NOMO-1 (cell line): ENCODE measurements around the gene DDX17.

Experiments used
- DNase-seq, 2 experiments: peaks; one replicate each; lab custom pipeline; 2025; ENCODE audit not compliant: unreplicated experiment in 2 of 2; lab: John Stamatoyannopoulos, UW

Gene DDX17

GRCh38 chr22:38451404-38451803 lies 54.7 kb downstream of the DDX17 start:
- DNase-seq, result no peak

- no peak for DNase-seq
These were observed 55.8 kb downstream of the DDX17 start for GRCh38 chr22:38450234-38450797.

GRCh38 chr22:38449776-38450175 lies 56.3 kb downstream of the DDX17 start:
- no peak for DNase-seq

GRCh38 chr22:38448945-38449745 lies 57.0 kb downstream of the DDX17 start:
- DNase-seq, result no peak

- no peak for DNase-seq
These were observed 60.0 kb downstream of the DDX17 start for GRCh38 chr22:38446018-38446601.

- no peak for DNase-seq
These were observed 61.3 kb downstream of the DDX17 start for GRCh38 chr22:38444783-38445182.

GRCh38 chr22:38443628-38444521 lies 62.2 kb downstream of the DDX17 start:
- no peak for DNase-seq

GRCh38 chr22:38442967-38443627 lies 63.0 kb downstream of the DDX17 start:
- DNase-seq, result no peak

- no peak for DNase-seq
These were observed 64.4 kb downstream of the DDX17 start for GRCh38 chr22:38441620-38442287.

GRCh38 chr22:38440747-38441350 lies 65.3 kb downstream of the DDX17 start:
- no peak for DNase-seq

GRCh38 chr22:38437416-38437815 lies 68.7 kb downstream of the DDX17 start:
- no peak for DNase-seq

GRCh38 chr22:38436629-38437395 lies 69.3 kb downstream of the DDX17 start:
- no peak for DNase-seq

GRCh38 chr22:38435965-38436364 lies 70.1 kb downstream of the DDX17 start:
- DNase-seq, result no peak

GRCh38 chr22:38435010-38435409 lies 71.1 kb downstream of the DDX17 start:
- no peak for DNase-seq

GRCh38 chr22:38433871-38434270 lies 72.2 kb downstream of the DDX17 start:
- no peak for DNase-seq
